Activated T-cell treated with anti-CD3 and anti-CD28 coated beads for 24 hours (primary cell): ENCODE results near the gene PYM1.
"Not testable (repeated sequence)": the region's sequence is repeated elsewhere in the genome, so short reads cannot be mapped to it uniquely, and the experiment has no call there.

ENCODE experiments used
- DNase-seq: peaks from one replicate; pipeline ENCODE4 v3.0.0-alpha.2; 2020; ENCODE audit warnings: low read depth

The PYM1 gene

DNA sequence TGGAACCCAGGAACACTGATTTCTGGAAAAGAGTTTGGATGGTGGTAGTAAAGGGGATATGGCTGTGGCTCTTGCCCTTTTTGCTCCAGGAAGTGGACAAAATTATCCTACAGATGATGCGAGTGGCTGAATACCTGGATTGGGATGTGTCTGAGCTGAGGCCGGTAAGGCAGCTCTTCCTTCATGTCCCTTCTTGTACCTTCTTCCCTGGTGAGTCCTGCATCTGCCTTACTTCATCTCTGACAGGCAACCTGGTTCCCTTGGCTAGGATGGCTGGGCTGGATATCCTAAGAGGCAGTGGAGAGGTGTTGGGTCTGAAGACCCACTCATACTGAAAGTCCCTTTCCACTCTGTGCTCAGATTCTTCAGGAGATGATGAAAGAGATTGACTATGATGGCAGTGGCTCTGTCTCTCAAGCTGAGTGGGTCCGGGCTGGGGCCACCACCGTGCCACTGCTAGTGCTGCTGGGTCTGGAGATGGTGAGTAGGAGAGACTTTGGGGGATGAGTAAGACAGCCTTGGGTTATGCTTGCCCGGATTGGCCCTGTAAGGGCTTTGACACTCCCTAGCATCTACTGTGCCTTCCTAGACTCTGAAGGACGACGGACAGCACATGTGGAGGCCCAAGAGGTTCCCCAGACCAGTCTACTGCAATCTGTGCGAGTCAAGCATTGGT lies 11.3 kb upstream of the PYM1 start:
- DNase-seq = no peak

GRCh38 chr12:55937981-55938380 lies 10.3 kb upstream of the PYM1 start:
- no peak for DNase-seq

GRCh38 chr12:55935738-55936151 lies 8.1 kb upstream of the PYM1 start:
- DNase-seq = no peak

DNA sequence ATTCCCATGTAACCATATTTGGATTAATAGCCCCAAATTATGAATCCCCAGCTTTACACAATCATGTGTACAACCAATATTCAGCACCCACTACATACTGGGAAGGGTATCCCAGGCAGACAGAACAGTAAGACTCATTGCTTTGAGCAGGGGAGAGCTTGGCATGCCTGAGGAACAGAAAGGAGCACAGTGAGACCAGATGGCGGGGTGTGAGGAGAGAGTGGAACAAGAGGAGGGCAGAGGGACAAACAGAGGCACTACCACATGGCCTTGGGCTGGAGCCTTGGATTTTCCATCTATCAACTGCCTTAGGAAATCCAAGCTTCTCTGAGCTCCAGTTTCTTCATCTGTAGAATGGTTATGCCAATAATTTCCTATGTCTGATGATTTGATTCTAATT lies 7.1 kb upstream of the PYM1 start:
- no peak for DNase-seq

GRCh38 chr12:55933799-55934742 lies 6.4 kb upstream of the PYM1 start:
- no peak for DNase-seq

- no peak for DNase-seq
Measured at GRCh38 chr12:55933169-55933798, 5.6 kb upstream of the PYM1 start.

- peak; percentile 42 for DNase-seq
Measured at GRCh38 chr12:55932551-55932910, 4.8 kb upstream of the PYM1 start.

DNA sequence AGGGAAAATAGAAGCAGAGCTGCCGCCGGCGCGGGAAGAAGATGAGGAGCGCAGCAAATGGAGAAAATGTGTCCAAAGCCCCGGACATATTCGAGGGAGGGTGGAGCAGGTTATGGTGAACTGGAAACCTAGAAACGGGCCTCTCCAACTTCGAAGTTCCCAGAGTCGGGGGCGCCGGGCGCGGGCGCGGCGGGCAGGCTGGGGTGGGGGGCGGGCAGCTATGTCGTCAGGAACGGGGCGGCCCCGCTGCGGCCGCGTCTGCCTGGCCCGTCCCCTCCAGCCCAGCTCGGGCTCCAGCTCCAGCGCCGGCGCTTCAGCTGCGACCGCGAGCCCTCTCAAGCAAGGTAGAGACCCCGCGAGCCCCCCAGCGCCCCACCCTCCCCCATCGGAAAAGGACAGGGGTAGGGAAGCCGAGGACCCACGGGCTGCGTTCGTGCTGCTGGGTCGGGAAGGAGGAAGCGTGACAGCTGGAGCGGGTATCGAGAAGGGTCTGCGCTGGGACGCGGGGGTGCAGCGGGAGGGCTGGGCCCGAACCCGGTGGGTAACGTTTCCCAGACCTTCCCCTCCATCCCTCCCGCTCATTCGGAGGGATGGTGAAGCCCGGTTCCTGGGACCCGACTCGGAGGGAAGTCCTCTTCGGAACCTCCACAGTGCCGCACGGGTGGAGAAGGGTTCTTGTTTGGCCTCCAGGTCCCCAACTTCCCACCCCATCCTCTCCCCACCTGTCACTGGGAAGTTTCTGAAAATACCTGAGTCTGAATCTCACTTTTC lies 4.3 kb upstream of the PYM1 start:
- no peak for DNase-seq

GRCh38 chr12:55931317-55931779 lies 3.7 kb upstream of the PYM1 start:
- DNase-seq = no peak

GRCh38 chr12:55930771-55931316 lies 3.1 kb upstream of the PYM1 start, which contains the start of gene DGKA:
Gene DGKA, plus strand, starts transcription at chr12:55931162. Its CDS starts 5,342 bp downstream, at chr12:55936504.
- DNase-seq = peak; percentile 68

DNA sequence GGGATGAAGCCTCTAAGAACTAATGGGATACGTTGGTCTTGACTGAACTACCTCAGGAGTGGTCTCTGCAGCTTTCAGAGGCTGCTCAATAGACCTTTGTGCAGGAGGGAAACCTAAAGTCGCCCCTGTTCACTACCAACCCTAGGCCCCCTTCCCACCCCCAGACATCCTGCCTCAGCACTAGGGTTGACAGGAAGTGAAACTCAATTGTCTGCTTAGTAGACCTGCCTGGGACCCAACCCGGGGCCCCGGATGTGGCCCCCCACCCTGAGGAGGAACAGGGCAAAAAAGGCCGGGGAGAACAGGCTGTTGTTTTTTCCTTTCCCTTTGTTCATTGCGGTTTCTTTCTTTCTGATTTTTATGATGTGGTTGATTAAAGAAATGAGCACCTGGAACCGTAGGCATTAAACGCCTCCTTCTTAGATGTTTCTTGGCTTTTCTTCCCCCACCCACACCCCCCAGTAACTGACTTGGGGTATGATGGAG lies 1.7 kb upstream of the PYM1 start:
- DNase-seq = peak; percentile 82

DNA sequence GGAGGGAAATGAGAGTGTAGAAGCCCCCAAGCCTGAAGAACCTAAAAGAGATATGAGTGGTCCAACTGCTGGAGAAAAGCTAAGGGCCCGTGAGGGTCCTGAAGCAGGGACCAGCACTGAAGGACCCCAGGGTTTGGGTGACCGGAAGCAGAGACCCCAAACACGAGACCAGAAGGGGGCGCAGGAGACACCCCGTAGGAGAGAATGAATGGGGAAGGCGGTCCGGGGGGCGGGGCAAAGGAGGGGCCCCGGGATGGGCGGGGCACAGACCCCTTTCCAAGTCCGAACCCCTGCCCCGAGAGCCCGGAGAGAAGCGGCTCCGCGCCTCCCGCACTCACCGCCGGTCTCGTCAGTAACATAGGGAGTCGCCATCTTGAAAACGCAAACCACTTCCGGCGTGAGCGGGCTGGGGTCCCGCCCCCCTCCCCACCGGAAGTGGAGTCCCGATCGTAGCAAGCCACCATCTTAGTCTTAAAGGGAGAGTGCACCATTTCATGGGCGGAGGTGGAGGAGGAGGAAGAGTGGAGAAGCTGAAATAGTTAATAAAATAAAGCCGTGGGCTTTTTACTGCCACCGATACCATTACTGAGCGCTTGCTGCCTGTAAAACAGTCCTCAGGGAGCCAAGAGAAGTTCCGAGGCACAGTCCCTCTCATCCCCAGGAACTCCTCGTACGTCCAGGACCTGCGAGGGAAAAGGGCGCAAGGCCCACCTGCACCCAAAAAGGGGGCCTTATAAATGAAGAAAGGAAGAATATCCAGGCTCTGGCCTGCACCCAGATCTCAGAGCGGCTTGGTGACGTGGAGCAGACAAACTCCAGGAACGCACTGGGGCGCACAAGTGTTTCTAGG lies 731 bp downstream of the PYM1 start:
- peak; percentile 91 for DNase-seq

GRCh38 chr12:55925870-55926737 lies 1.6 kb downstream of the PYM1 start:
- DNase-seq = no peak

DNA sequence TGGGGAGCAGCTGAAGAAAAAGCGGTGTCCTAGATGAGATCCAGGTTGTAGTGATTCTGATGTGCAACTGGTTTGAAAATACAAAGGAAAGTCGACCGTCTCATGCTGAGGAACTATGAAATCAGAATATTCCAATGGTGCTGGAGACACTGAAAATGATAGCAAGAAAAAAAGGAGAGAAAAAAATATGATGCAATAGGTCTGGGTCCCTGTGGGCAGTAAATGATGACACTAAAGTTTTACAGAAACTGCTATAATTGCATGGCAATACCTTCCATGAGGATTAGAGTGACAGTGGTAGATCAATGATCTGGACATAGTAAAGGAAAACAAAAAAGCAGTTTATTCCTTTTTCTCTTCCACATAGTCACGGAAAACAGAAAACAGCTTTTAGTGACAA lies 2.3 kb downstream of the PYM1 start:
- no peak for DNase-seq

DNA sequence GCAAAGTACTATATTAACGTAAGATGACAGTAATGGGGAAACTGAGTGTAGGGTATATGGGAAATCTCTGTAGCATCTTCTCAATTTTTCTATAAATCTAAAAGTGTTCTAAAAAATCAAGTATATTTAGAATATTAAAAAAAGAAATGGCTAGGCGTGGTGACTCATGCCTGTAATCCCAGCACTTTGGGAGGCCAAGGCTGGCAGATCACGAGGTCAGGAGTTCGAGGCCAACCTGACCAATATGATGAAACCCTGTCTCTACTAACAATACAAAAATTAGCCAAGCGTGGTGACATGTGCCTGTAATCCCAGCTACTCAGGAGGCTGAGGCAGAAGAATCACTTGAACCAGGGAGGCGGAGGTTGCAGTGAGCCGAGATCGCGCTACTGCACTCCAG lies 4.0 kb downstream of the PYM1 start:
- not testable (repeated sequence) for DNase-seq

DNA sequence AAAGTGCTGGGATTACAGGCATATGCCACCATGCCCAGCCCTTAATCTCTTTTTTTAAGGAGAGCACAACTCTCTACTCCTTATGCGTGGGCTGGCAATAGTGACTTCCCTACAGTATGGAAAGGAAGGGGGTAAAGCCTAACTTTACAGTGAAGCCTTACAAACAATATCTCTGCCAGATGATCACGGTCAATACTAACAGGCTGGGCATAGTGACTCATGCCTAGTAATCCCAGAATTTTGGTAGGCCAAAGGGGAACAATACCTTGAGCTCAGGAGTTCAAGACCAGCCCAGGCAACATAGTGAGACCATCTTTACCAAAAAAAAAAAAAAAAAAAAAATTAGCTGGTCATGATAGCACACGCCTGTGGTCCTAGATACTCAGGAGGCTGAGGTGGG lies 5.6 kb downstream of the PYM1 start:
- no peak for DNase-seq

- not testable (repeated sequence) for DNase-seq
Measured at GRCh38 chr12:55919032-55919431, 8.7 kb downstream of the PYM1 start.

GRCh38 chr12:55915482-55915859 lies 12.2 kb downstream of the PYM1 start:
- DNase-seq = no peak

GRCh38 chr12:55912908-55913307 lies 14.8 kb downstream of the PYM1 start:
- no peak for DNase-seq

DNA sequence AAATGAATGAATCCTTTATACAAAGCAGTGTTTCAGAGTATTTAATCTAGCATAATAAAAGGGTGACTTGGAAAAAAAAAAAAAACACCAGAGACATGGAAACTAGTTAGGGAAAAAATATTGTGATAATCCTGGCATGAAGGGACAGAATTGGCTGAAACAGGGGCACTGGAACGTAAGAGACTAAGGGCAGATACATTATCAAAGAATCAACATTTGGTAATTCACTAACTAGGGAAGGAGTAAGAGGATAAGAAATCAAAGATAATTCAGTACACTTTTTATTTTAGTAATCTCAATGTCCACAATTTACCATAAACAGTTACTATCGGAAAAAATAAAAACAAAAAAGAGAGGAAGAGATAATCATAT lies 18.2 kb downstream of the PYM1 start:
- no peak for DNase-seq
